GM10248 (cell line): ENCODE data around the gene MTMR3.

Experiments
- CTCF ChIA-PET: fragments of 300-600 bp; sonication (Branson Sonifier 250); formaldehyde crosslinking; extraction: SDS; loops from one replicate; lab custom pipeline; 2021; ENCODE audit warnings: antibody characterized with exemption; lab: Yijun Ruan, JAX
- POLR2A ChIA-PET: fragments of 350-650 bp; sonication (Branson Sonifier 250); formaldehyde crosslinking; extraction: SDS; loops from one replicate; lab custom pipeline; 2020; ENCODE audit warnings: antibody characterized with exemption; lab: Yijun Ruan, JAX
- DNase-seq: peaks from one replicate; pipeline ENCODE4 v3.0.0; 2012; ENCODE audit errors: extremely low spot score
- CTCF ChIP-seq: IDR thresholded peaks from 2 replicates; pipeline ENCODE4 v1.5.1; 2012; ENCODE audit warnings: mild to moderate bottlenecking, low read depth; ENCODE audit errors: extremely low read depth, missing control alignments, control extremely low read depth

The MTMR3 gene

GRCh38 chr22:30025221-30025620 lies 142.2 kb downstream of the MTMR3 start:
- ChIA-PET POLR2A (interaction anchor here (0.7 kb wide), 1 partner anchor 48 kb away, joined by 3 read pairs; no protein-coding TSS in a partner anchor), CTCF (interaction anchor here (1.2 to 5.8 kb wide), 3 partner anchors 9 to 230 kb away, joined by 3 to 35 read pairs (median 5); no protein-coding TSS in a partner anchor)
- TF ChIP-seq CTCF: no peak
- no peak for DNase-seq

- TF ChIP-seq CTCF: no peak
- CTCF ChIA-PET: interaction anchor here (1.0 to 2.0 kb wide), 2 partner anchors 11 to 20 kb away, joined by 3 to 5 read pairs; no protein-coding TSS in a partner anchor
- POLR2A ChIA-PET: no interaction called here
- no peak for DNase-seq
These were observed 143.8 kb downstream of the MTMR3 start for GRCh38 chr22:30026756-30027155.

GRCh38 chr22:30027169-30027568 lies 144.2 kb downstream of the MTMR3 start:
- CTCF ChIA-PET: interaction anchor here (0.9 to 1.0 kb wide), 2 partner anchors 20 to 30 kb away, joined by 3 read pairs; no protein-coding TSS in a partner anchor
- no peak for DNase-seq
- POLR2A ChIA-PET: no interaction called here
- TF ChIP-seq CTCF: no peak

GRCh38 chr22:30027791-30028190 lies 144.8 kb downstream of the MTMR3 start:
- POLR2A ChIA-PET: no interaction called here
- TF ChIP-seq CTCF: no peak
- no peak for DNase-seq
- CTCF ChIA-PET: interaction anchor here (0.9 to 1.8 kb wide), 3 partner anchors 30 to 402 kb away, joined by 3 to 4 read pairs (median 3); no protein-coding TSS in a partner anchor

- ChIA-PET POLR2A (no interaction called here), CTCF (interaction anchor here (1.2 to 1.8 kb wide), 3 partner anchors 23 to 403 kb away, joined by 3 to 9 read pairs (median 4); no protein-coding TSS in a partner anchor)
- no peak for DNase-seq
- TF ChIP-seq CTCF: no peak
These were observed 145.8 kb downstream of the MTMR3 start for GRCh38 chr22:30028731-30029130.

GRCh38 chr22:30029512-30029911 lies 146.5 kb downstream of the MTMR3 start:
- ChIA-PET CTCF (interaction anchor here (0.7 to 1.8 kb wide), 3 partner anchors 24 to 605 kb away, joined by 3 to 9 read pairs (median 4); no protein-coding TSS in a partner anchor), POLR2A (no interaction called here)
- no peak for TF ChIP-seq CTCF
- no peak for DNase-seq
